GM11168 (cell line): ENCODE results near the gene BARX1.

Experiments
- in situ Hi-C: fragments of 300-500 bp; cut with MboI; formaldehyde crosslinking; loops from one replicate; pipeline ENCODE4 v1.12.0; 2022; ENCODE audit warnings: low sequenced_read_pairs; ENCODE audit not compliant: unreplicated experiment

The BARX1 gene

GRCh38 chr9:93904649-93905472 is 50.3 kb downstream of the BARX1 start:
- in situ Hi-C loops, result no loop called here

DNA sequence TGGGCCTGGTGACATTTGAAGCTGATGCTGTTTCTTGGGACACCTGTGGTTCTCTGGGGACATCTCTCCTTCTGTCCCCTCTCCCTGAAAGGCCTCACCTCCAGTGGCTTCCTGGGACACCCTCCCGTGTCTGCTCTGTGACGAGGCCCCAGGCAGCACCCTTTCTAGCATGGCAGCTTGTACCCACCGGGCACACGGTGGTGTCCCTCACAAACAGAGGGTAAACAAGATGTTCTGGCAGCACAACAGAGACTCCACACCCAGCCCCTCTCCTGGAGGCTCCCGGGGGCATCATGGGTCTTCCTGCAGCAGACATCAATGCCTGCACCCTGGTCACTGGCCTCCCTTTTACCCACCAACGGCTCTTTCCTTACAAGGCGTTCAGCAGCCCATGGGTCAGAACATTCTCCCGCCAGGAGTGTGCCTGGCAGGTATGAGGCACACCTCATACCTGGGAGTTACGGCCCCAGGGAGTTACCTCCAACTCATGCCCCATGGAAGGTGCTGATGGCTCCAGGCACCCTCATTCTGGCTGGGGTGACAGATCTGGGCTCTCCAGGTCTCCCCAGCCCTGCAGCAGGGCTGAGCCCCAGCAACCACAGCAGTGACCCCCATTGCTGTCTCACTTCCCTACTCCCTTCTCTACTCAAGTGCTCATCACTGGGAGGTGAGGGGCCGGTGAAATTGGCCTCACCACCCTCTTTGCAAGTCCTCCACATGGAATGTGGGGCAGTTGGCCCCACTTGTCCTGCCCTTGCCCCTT is 51.1 kb downstream of the BARX1 start:
- in situ Hi-C loops, result no loop called here

DNA sequence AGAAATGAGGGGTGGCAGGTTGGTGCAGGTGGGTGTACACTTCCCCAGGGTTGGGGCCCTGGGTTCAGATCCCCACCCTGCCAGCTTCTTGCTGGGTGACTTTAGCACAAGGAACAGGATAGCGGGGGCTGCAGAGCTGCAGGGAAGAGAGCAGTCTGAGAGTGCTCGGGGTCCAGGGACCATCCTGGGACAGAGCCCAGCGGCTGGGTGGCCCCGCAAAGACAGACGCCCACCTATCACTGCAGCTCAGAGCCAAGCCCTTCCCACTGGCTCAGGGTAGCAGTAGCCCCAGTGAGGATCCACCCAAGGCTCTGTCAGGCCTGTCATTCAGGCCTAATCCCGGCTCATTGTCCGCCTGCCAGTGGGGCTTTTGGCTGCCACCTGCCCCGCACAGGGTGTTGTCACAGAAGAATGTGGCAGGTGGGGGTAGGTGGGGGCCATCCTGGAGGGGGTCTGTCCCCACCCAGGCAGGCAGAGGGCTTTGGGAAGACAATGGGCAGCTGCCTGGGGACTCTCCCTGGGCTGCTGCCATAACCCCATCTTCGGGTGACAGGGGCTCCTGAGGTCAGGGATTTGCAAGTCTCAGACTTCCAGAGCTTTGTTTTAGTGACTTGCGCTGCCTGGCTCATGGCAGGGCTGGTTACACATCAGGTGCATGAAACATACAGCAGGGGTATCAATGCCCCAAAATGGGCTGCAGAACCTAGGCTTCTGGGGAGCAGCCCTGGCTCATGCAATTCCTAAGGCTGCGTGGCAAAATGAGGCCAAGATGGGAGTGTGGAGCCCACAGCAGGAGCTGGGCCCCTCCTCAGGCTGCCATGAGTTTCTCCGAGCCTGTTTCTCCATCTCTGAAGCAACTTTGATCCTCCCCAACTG is 52.1 kb downstream of the BARX1 start:
- in situ Hi-C loops, result no loop called here

GRCh38 chr9:93902051-93902779 is 52.9 kb downstream of the BARX1 start:
- in situ Hi-C loops, result no loop called here
